Measurements from ENCODE around the gene ZP2. TPM values are rescaled to one million over a fixed set of nuclear protein-coding genes. Genes with fewer than 3 reads are reported as not detected.

Gene ZP2
- total RNA-seq, 1 experiment from 2014 or later: not detected

DNA sequence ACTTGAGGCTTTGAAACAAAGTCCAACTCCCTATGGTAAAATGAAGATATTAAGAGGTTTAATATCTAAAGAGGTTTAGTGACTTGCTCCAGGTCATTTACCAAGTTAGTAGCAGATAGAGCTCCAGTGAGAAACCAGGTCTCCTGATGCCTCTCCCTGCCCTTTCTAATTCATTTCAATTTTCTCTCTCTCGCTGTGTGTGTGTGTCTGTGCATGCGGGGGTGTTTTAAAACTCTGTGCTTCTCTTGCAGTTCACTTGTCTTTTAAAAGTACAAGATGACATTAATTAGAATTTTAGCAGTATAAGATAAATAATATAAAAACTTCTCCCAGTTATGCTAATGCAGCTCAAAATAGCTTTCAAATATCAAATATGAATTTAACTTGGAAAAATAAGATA lies 8.2 kb upstream of the ZP2 start:
- no peak overlapping the region for H3K4me3 Mint-ChIP-seq
- Histone ChIP-seq H2AK5ac (ENCODE audit: insufficient read length, low read length) (no peak overlapping the region), H3K56ac (ENCODE audit: insufficient read length, low read depth, low read length) (no peak overlapping the region), H4K91ac (ENCODE audit: insufficient read length, low read depth, low read length) (no peak overlapping the region), H3K79me2 (ENCODE audit: insufficient read depth, low read length) (no peaks in the 10 kb centered on the region), H3K9ac (ENCODE audit: extremely low read depth, insufficient read length, low read length) (no peak overlapping the region), H4K20me1 (ENCODE audit: control insufficient read depth, insufficient read depth, insufficient read length) (no peaks in the 10 kb centered on the region), H2BK15ac (ENCODE audit: low read depth, low read length) (no peak overlapping the region), H3K9me3 (ENCODE audit: control insufficient read depth, low read depth, low read length) (no peaks in the 10 kb centered on the region), H3T11ph (ENCODE audit: low read length) (no peak overlapping the region), H3K23me2 (ENCODE audit: insufficient read length, low read depth, low read length, poor library complexity, severe bottlenecking) (no peaks in the 10 kb centered on the region), H3K27me3 (ENCODE audit: insufficient read depth, low read length) (no peaks in the 10 kb centered on the region; the same call in 1 of the 2 replicates), H2BK20ac (ENCODE audit: low read depth, low read length, poor library complexity, severe bottlenecking) (no peak overlapping the region), H2AFZ (ENCODE audit: low read length) (no peak overlapping the region), H3K18ac (ENCODE audit: insufficient read length, low read depth, low read length) (no peak overlapping the region), H4K8ac (replicated peaks; ENCODE audit: insufficient read length, low read depth, low read length) (no peak overlapping the region), H2BK12ac (ENCODE audit: insufficient read length, low read depth, low read length) (no peak overlapping the region), H3K79me1 (ENCODE audit: insufficient read depth, low read depth, low read length, poor library complexity, severe bottlenecking) (no peaks in the 10 kb centered on the region), H3K14ac (ENCODE audit: insufficient read depth, low read length) (no peak overlapping the region), H3K23ac (ENCODE audit: insufficient read length, low read depth, low read length) (no peak overlapping the region), H4K5ac (ENCODE audit: insufficient read length, low read depth, low read length) (no peak overlapping the region), H3K4me2 (ENCODE audit: insufficient read depth, insufficient read length, low read length) (no peak overlapping the region), H3K27ac (ENCODE audit: insufficient read length, low read depth, low read length) (no peak overlapping the region), H2BK120ac (ENCODE audit: low read depth, low read length, poor library complexity, severe bottlenecking) (no peak overlapping the region), H3K4ac (ENCODE audit: low read depth, low read length) (no peak overlapping the region), H3K4me1 (ENCODE audit: insufficient read depth, low read length) (peaks cover 10% of the 10 kb centered on the region), H2BK5ac (ENCODE audit: insufficient read length, low read length) (no peak overlapping the region)
- H3K4me1 Mint-ChIP-seq: peaks cover 38% of the 10 kb centered on the region in 2 experiments
- TF ChIP-seq, protein P1, sequence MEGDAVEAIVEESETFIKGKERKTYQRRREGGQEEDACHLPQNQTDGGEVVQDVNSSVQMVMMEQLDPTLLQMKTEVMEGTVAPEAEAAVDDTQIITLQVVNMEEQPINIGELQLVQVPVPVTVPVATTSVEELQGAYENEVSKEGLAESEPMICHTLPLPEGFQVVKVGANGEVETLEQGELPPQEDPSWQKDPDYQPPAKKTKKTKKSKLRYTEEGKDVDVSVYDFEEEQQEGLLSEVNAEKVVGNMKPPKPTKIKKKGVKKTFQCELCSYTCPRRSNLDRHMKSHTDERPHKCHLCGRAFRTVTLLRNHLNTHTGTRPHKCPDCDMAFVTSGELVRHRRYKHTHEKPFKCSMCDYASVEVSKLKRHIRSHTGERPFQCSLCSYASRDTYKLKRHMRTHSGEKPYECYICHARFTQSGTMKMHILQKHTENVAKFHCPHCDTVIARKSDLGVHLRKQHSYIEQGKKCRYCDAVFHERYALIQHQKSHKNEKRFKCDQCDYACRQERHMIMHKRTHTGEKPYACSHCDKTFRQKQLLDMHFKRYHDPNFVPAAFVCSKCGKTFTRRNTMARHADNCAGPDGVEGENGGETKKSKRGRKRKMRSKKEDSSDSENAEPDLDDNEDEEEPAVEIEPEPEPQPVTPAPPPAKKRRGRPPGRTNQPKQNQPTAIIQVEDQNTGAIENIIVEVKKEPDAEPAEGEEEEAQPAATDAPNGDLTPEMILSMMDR (conservative IDR thresholded peaks at IDR 0.05): no peak
- WGBS (ENCODE audit: extremely low coverage, insufficient read length, low lambda C conversion rate): no CpG with 5 or more reads among the region's 2 CpGs
- H3K9me3 Mint-ChIP-seq: peaks cover 8 to 10% of the 10 kb centered on the region in 2 experiments
- no peak for DNase-seq
- peaks cover 9% of the 10 kb centered on the region for H3K27me3 Mint-ChIP-seq (ENCODE audit: low read depth)
- no peak overlapping the region for H3K27ac Mint-ChIP-seq
- H3K36me3 Mint-ChIP-seq (ENCODE audit: insufficient read depth in 1 of 3, low read depth in 3 of 3): peaks cover 3 to 5% (median 5%) of the 10 kb centered on the region in 3 experiments; a peak in 6 of 7 replicates
